Measurements from ENCODE around the gene MRPL24. TPM values are rescaled to one million over a fixed set of nuclear protein-coding genes. Genes with fewer than 3 reads are reported as not detected.

The MRPL24 gene
- total and polyA plus RNA-seq, 9 of the 15 experiments (the other 6 are each of a cell fraction or from before 2014, with no cell fraction given), result 74.3 to 267 (median 113) TPM

DNA sequence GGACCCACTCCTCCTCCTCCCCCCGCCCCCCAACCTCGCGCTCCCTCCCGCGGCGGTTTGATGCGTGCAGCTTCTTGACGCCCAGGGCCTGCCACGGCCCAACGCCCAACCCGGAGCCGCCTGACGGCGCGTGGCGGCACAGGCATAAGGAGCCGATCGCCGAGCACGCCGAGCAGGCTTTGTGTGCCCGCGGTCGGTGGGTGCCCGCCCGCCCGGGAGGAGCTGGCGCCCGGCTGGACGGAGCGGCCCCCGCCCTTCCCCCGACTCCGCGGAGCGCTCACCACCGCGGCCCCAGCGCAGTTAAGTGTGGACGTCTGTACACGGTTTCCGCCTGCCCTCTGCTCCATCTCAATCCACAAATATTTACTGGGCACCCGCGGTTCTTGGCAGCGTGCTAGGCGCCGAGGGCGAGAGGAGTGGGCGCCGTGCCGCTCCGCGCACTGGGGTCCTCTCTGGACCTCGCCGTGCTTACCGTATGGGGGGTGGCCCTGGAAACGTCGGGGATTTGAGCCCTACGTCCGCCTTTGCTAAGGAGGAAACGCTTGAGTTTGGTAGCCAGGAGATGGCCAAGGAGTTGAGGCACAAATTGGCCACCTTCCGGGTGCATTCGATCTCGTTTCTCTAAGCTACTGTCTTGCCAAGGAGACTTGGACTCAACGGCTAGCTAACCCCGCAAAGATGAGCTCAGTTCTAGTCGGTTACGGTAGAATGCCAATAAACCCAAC lies 11.0 kb upstream of the MRPL24 start (continued):
- TF ChIP-seq E2F5 (CRISPR knock-in tag; IDR thresholded peaks at IDR 0.05), result no peak
- no peak for TF ChIP-seq RUNX1 (IDR thresholded peaks at IDR 0.05; ENCODE audit: low read depth)
- no peak for TF ChIP-seq ARHGAP35 (IDR thresholded peaks at IDR 0.05; ENCODE audit: partially characterized antibody)
- peak; percentile 12 for TF ChIP-seq FIP1L1 (IDR thresholded peaks at IDR 0.05; ENCODE audit: low read depth, low read length, poor library complexity, severe bottlenecking)
- no peak for TF ChIP-seq COPS2 (conservative IDR thresholded peaks at IDR 0.05)
- TF ChIP-seq, protein P1, sequence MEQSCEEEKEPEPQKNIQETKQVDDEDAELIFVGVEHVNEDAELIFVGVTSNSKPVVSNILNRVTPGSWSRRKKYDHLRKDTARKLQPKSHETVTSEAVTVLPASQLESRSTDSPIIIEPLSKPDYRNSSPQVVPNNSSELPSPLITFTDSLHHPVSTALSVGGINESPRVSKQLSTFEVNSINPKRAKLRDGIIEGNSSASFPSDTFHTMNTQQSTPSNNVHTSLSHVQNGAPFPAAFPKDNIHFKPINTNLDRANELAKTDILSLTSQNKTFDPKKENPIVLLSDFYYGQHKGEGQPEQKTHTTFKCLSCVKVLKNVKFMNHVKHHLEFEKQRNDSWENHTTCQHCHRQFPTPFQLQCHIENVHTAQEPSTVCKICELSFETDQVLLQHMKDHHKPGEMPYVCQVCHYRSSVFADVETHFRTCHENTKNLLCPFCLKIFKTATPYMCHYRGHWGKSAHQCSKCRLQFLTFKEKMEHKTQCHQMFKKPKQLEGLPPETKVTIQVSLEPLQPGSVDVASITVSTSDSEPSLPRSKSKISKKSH (CRISPR knock-in tag; IDR thresholded peaks at IDR 0.05), result no peak
- TF ChIP-seq SMAD2 (IDR thresholded peaks at IDR 0.05; ENCODE audit: low read depth, low read length), result no peak
- TF ChIP-seq ZNF165 (CRISPR knock-in tag; IDR thresholded peaks at IDR 0.05; ENCODE audit: borderline replicate concordance), result no peak
- TF ChIP-seq CBX8 (IDR thresholded peaks at IDR 0.05; ENCODE audit: borderline replicate concordance, extremely low read depth, low read depth, low read length, poor library complexity, severe bottlenecking), result no peak
- TF ChIP-seq ZNF655 (CRISPR knock-in tag; IDR thresholded peaks at IDR 0.05), result no peak
- no peak for TF ChIP-seq ZNF507 (tag; conservative IDR thresholded peaks at IDR 0.05)
- no peak for TF ChIP-seq TCF3 (CRISPR knock-in tag; IDR thresholded peaks at IDR 0.05)
- TF ChIP-seq POLR2H (tag; IDR thresholded peaks at IDR 0.05; ENCODE audit: low read depth), result no peak
- no peak for TF ChIP-seq ZNF77 (CRISPR knock-in tag; IDR thresholded peaks at IDR 0.05)
- no peak for TF ChIP-seq SMC3 (conservative IDR thresholded peaks at IDR 0.05; ENCODE audit: insufficient read depth, low read depth, low read length)
- TF ChIP-seq KLF6 (CRISPR knock-in tag; IDR thresholded peaks at IDR 0.05; ENCODE audit: borderline replicate concordance), result 0 out of 2 replicates have a peak, but pooled peaks have one; percentile 10
- TF ChIP-seq, protein P2, sequence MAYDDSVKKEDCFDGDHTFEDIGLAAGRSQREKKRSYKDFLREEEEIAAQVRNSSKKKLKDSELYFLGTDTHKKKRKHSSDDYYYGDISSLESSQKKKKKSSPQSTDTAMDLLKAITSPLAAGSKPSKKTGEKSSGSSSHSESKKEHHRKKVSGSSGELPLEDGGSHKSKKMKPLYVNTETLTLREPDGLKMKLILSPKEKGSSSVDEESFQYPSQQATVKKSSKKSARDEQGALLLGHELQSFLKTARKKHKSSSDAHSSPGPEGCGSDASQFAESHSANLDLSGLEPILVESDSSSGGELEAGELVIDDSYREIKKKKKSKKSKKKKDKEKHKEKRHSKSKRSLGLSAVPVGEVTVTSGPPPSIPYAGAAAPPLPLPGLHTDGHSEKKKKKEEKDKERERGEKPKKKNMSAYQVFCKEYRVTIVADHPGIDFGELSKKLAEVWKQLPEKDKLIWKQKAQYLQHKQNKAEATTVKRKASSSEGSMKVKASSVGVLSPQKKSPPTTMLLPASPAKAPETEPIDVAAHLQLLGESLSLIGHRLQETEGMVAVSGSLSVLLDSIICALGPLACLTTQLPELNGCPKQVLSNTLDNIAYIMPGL (CRISPR knock-in tag; IDR thresholded peaks at IDR 0.05), result no peak; the same call in 1 of the 2 replicates
- no peak for TF ChIP-seq NCOA6 (IDR thresholded peaks at IDR 0.05)
- TF ChIP-seq WHSC1 (IDR thresholded peaks at IDR 0.05; ENCODE audit: low read length), result no peak
- no peak for TF ChIP-seq MXD1 (CRISPR knock-in tag; IDR thresholded peaks at IDR 0.05; ENCODE audit: borderline replicate concordance, poor library complexity, severe bottlenecking)
- TF ChIP-seq GABPB1 (CRISPR knock-in tag; IDR thresholded peaks at IDR 0.05), result peak; percentile 32; the same call in 1 of the 2 replicates
- TF ChIP-seq CGGBP1 (CRISPR knock-in tag; IDR thresholded peaks at IDR 0.05), result no peak
